Measurements from ENCODE around the gene INSC. TPM values are rescaled to one million over a fixed set of nuclear protein-coding genes. Genes with fewer than 3 reads are reported as not detected.
A peak's percentile ranks its signal among the peaks of the same experiment; 100 is the strongest.

INSC gene
- total and polyA plus RNA-seq, 2 donors, result 0.19 to 0.66 TPM

GRCh38 chr11:15141381-15141780 lies 26.7 kb downstream of the INSC start:
- no peaks in the 10 kb centered on the region for H3K36me3 ChIP-seq (ENCODE audit: control insufficient read depth in 2 of 2, insufficient read depth in 2 of 2, low read length in 1 of 2)
- H3K4me3 ChIP-seq (ENCODE audit: low read length in 2 of 2), result no peak overlapping the region
- DNase-seq (ENCODE audit: low read depth in 6 of 9, low spot score in 9 of 9), result no peak
- H3K27ac ChIP-seq (ENCODE audit: low read depth in 1 of 2, low read length in 1 of 2), result no peak overlapping the region
- 93% methylated on average over 3 of the region's 3 CpGs for WGBS
- no peaks in the 10 kb centered on the region for H3K9me3 ChIP-seq (ENCODE audit: control insufficient read depth in 2 of 2, insufficient read depth in 1 of 2, low read length in 1 of 2)
- no peaks in the 10 kb centered on the region for H3K27me3 ChIP-seq (ENCODE audit: control insufficient read depth in 2 of 2, insufficient read depth in 1 of 2, low read length in 1 of 2)
- H3K4me1 ChIP-seq (ENCODE audit: control insufficient read depth in 2 of 2, insufficient read depth in 2 of 2, low read length in 2 of 2), result no peaks in the 10 kb centered on the region

- no peak for DNase-seq (ENCODE audit: low read depth in 6 of 9, low spot score in 9 of 9)
- WGBS, result 87% methylated on average over 7 of the region's 7 CpGs
- H3K9me3 ChIP-seq (ENCODE audit: control insufficient read depth in 2 of 2, insufficient read depth in 1 of 2, low read length in 1 of 2), result no peaks in the 10 kb centered on the region
- no peaks in the 10 kb centered on the region for H3K36me3 ChIP-seq (ENCODE audit: control insufficient read depth in 2 of 2, insufficient read depth in 2 of 2, low read length in 1 of 2)
- no peak overlapping the region for H3K27ac ChIP-seq (ENCODE audit: low read depth in 1 of 2, low read length in 1 of 2)
- H3K4me1 ChIP-seq (ENCODE audit: control insufficient read depth in 2 of 2, insufficient read depth in 2 of 2, low read length in 2 of 2), result no peaks in the 10 kb centered on the region
- no peaks in the 10 kb centered on the region for H3K27me3 ChIP-seq (ENCODE audit: control insufficient read depth in 2 of 2, insufficient read depth in 1 of 2, low read length in 1 of 2)
- no peak overlapping the region for H3K4me3 ChIP-seq (ENCODE audit: low read length in 2 of 2)
These were observed 28.1 kb downstream of the INSC start for GRCh38 chr11:15142838-15143237.

DNA sequence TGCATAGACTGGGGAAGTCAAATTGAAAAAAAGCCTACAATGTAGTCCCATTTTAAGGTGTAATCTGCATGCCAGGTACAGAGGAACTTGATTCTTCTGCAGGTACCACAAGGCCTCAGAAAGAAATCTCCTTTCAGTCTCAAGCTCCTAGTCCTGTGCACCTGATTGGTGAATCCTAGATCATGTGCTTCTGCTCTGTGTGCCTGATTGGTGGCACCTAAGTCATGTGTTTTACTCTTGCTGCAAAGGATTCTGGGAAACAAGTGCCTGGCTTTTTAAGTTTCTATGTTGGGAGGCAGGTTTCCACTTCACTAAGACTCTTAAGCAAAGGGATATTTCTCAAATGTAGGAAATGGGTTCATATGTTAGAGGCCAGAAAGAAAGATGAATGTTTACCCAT lies 29.1 kb downstream of the INSC start:
- DNase-seq (ENCODE audit: low read depth in 6 of 9, low spot score in 9 of 9), result no peak
- Histone ChIP-seq H3K27me3 (ENCODE audit: control insufficient read depth in 2 of 2, insufficient read depth in 1 of 2, low read length in 1 of 2) (no peaks in the 10 kb centered on the region), H3K4me3 (ENCODE audit: low read length in 2 of 2) (no peak overlapping the region), H3K27ac (ENCODE audit: low read depth in 1 of 2, low read length in 1 of 2) (no peak overlapping the region), H3K9me3 (ENCODE audit: control insufficient read depth in 2 of 2, insufficient read depth in 1 of 2, low read length in 1 of 2) (no peaks in the 10 kb centered on the region), H3K4me1 (ENCODE audit: control insufficient read depth in 2 of 2, insufficient read depth in 2 of 2, low read length in 2 of 2) (no peaks in the 10 kb centered on the region), H3K36me3 (ENCODE audit: control insufficient read depth in 2 of 2, insufficient read depth in 2 of 2, low read length in 1 of 2) (no peaks in the 10 kb centered on the region)

DNA sequence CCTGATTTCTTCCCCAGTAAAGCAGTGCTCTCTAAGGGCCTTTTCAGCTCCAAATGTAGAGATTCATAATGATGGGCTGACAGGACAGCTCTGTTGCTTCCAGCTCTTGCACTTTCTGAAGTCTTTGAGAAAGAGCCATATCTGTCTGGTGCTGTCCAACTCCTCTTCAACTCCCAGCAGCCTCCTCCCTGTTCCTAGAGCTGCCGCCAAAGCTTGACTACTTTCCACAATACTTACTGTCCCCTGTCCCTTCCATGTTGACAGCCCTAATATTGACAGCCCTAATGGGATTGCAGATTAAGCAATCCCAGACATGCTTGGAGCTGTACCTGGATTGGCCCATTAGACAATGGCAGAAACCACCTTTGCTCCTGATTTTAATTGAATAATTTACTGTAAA lies 29.6 kb downstream of the INSC start:
- Histone ChIP-seq H3K9me3 (ENCODE audit: control insufficient read depth in 2 of 2, insufficient read depth in 1 of 2, low read length in 1 of 2) (no peaks in the 10 kb centered on the region), H3K4me3 (ENCODE audit: low read length in 2 of 2) (no peak overlapping the region), H3K36me3 (ENCODE audit: control insufficient read depth in 2 of 2, insufficient read depth in 2 of 2, low read length in 1 of 2) (no peaks in the 10 kb centered on the region), H3K4me1 (ENCODE audit: control insufficient read depth in 2 of 2, insufficient read depth in 2 of 2, low read length in 2 of 2) (no peaks in the 10 kb centered on the region), H3K27me3 (ENCODE audit: control insufficient read depth in 2 of 2, insufficient read depth in 1 of 2, low read length in 1 of 2) (no peaks in the 10 kb centered on the region), H3K27ac (ENCODE audit: low read depth in 1 of 2, low read length in 1 of 2) (no peak overlapping the region)
- 100% methylated on average over 1 of the region's 1 CpG for WGBS
- no peak for DNase-seq (ENCODE audit: low read depth in 6 of 9, low spot score in 9 of 9)

- DNase-seq (ENCODE audit: low read depth in 6 of 9, low spot score in 9 of 9), result no peak
- Histone ChIP-seq H3K4me3 (ENCODE audit: low read length in 2 of 2) (no peak overlapping the region), H3K27ac (ENCODE audit: low read depth in 1 of 2, low read length in 1 of 2) (no peak overlapping the region), H3K27me3 (ENCODE audit: control insufficient read depth in 2 of 2, insufficient read depth in 1 of 2, low read length in 1 of 2) (no peaks in the 10 kb centered on the region), H3K9me3 (ENCODE audit: control insufficient read depth in 2 of 2, insufficient read depth in 1 of 2, low read length in 1 of 2) (no peaks in the 10 kb centered on the region), H3K4me1 (ENCODE audit: control insufficient read depth in 2 of 2, insufficient read depth in 2 of 2, low read length in 2 of 2) (no peaks in the 10 kb centered on the region), H3K36me3 (ENCODE audit: control insufficient read depth in 2 of 2, insufficient read depth in 2 of 2, low read length in 1 of 2) (no peaks in the 10 kb centered on the region)
- WGBS, result 79% methylated on average over 2 of the region's 2 CpGs
These were observed 30.4 kb downstream of the INSC start for GRCh38 chr11:15145151-15145550.

GRCh38 chr11:15145615-15146014 lies 30.9 kb downstream of the INSC start:
- Histone ChIP-seq H3K9me3 (ENCODE audit: control insufficient read depth in 2 of 2, insufficient read depth in 1 of 2, low read length in 1 of 2) (no peaks in the 10 kb centered on the region), H3K27me3 (ENCODE audit: control insufficient read depth in 2 of 2, insufficient read depth in 1 of 2, low read length in 1 of 2) (no peaks in the 10 kb centered on the region), H3K27ac (ENCODE audit: low read depth in 1 of 2, low read length in 1 of 2) (no peak overlapping the region), H3K36me3 (ENCODE audit: control insufficient read depth in 2 of 2, insufficient read depth in 2 of 2, low read length in 1 of 2) (no peaks in the 10 kb centered on the region), H3K4me3 (ENCODE audit: low read length in 2 of 2) (no peak overlapping the region), H3K4me1 (ENCODE audit: control insufficient read depth in 2 of 2, insufficient read depth in 2 of 2, low read length in 2 of 2) (no peaks in the 10 kb centered on the region)
- 64% methylated on average over 1 of the region's 1 CpG for WGBS
- peak in 1 of 9 donors; percentile 6 for DNase-seq (ENCODE audit: low read depth in 6 of 9, low spot score in 9 of 9)

DNA sequence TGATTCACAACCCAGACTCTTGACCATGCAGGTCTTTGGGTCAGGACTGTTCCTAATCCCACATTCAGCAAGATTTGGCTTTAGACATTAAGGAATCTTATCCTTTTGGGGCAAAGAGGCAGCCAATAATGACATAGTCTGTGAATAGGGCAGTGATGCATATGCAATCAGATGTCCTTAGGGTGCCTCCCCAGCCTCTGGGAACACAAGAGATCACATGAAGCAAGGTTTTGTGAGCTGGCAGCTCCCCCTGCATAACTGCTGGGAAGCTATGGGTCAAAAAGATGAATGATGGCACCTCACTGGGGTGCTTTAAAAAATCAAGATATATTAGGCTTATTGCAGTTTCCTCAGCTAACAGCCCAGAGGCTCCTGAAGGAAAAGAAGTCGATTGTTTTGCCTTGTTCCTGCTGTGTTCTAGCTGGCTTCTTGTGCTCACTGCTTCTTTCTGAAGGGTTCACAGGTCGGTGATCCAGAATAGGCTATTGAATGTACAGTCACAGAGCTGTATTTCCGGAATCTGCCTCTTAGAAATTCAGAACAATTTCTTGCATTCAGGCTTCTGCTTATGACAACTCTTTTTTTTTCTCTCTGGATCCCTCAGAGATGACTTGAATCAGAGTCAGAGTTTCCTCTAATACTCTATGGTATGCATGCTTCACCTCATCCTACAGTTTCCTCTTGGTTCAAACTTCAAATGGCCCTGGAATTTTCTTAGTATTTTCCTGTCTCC lies 31.7 kb downstream of the INSC start:
- Histone ChIP-seq H3K9me3 (ENCODE audit: control insufficient read depth in 2 of 2, insufficient read depth in 1 of 2, low read length in 1 of 2) (no peaks in the 10 kb centered on the region), H3K4me3 (ENCODE audit: low read length in 2 of 2) (no peak overlapping the region), H3K36me3 (ENCODE audit: control insufficient read depth in 2 of 2, insufficient read depth in 2 of 2, low read length in 1 of 2) (no peaks in the 10 kb centered on the region), H3K27me3 (ENCODE audit: control insufficient read depth in 2 of 2, insufficient read depth in 1 of 2, low read length in 1 of 2) (no peaks in the 10 kb centered on the region), H3K4me1 (ENCODE audit: control insufficient read depth in 2 of 2, insufficient read depth in 2 of 2, low read length in 2 of 2) (peaks cover 0 to 4% of the 10 kb centered on the region in 2 donors), H3K27ac (ENCODE audit: low read depth in 1 of 2, low read length in 1 of 2) (no peak overlapping the region)
- 83% methylated on average over 3 of the region's 3 CpGs for WGBS
- DNase-seq (ENCODE audit: low read depth in 6 of 9, low spot score in 9 of 9), result no peak

DNA sequence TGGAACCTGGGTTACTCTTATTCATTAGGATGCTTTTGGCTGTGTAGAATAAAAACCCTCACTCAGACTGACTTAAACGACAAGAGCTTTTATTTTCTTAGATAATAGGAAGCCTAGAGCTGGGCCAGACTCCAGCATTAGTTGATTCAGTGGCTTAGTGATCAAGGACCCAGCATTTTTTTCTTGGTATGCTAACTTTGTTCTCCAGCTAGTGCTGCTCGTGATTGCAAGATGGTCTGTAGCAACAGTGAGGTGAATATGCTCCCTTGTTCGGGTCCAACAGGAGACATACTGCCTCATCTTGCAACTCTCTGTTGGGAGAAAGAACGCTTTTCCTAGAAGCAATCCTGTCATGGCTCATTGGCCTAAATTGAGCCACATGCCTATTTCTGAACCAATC lies 33.4 kb downstream of the INSC start:
- Histone ChIP-seq H3K27ac (ENCODE audit: low read depth in 1 of 2, low read length in 1 of 2) (no peak overlapping the region), H3K4me1 (ENCODE audit: control insufficient read depth in 2 of 2, insufficient read depth in 2 of 2, low read length in 2 of 2) (peaks cover 0 to 4% of the 10 kb centered on the region in 2 donors), H3K27me3 (ENCODE audit: control insufficient read depth in 2 of 2, insufficient read depth in 1 of 2, low read length in 1 of 2) (no peaks in the 10 kb centered on the region), H3K36me3 (ENCODE audit: control insufficient read depth in 2 of 2, insufficient read depth in 2 of 2, low read length in 1 of 2) (no peaks in the 10 kb centered on the region), H3K4me3 (ENCODE audit: low read length in 2 of 2) (no peak overlapping the region), H3K9me3 (ENCODE audit: control insufficient read depth in 2 of 2, insufficient read depth in 1 of 2, low read length in 1 of 2) (no peaks in the 10 kb centered on the region)
- WGBS, result 94% methylated on average over 4 of the region's 4 CpGs
- no peak for DNase-seq (ENCODE audit: low read depth in 6 of 9, low spot score in 9 of 9)

DNA sequence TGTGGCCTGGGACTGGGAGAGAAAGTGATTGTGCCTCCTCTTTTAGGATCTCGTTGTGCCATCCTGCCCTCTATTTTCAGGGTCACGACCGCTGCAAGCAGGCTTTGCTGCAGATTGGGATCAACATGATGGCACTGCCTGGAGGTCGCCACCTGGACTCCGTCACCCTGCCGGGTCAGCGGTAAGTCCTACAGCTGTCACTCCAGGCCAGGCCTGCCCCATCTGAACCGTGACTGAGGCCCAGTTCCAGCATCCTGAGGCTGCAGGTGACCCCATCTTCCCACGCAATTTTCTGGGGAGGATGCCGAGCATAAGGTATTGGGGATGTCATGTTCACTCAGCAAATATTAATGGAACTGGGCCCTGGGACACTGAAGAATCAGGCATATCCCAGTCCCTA lies 34.3 kb downstream of the INSC start:
- peaks cover 0 to 4% of the 10 kb centered on the region in 2 donors for H3K4me1 ChIP-seq (ENCODE audit: control insufficient read depth in 2 of 2, insufficient read depth in 2 of 2, low read length in 2 of 2)
- H3K27me3 ChIP-seq (ENCODE audit: control insufficient read depth in 2 of 2, insufficient read depth in 1 of 2, low read length in 1 of 2), result no peaks in the 10 kb centered on the region
- no peak for DNase-seq (ENCODE audit: low read depth in 6 of 9, low spot score in 9 of 9)
- H3K36me3 ChIP-seq (ENCODE audit: control insufficient read depth in 2 of 2, insufficient read depth in 2 of 2, low read length in 1 of 2), result no peaks in the 10 kb centered on the region
- no peaks in the 10 kb centered on the region for H3K9me3 ChIP-seq (ENCODE audit: control insufficient read depth in 2 of 2, insufficient read depth in 1 of 2, low read length in 1 of 2)
- no peak overlapping the region for H3K4me3 ChIP-seq (ENCODE audit: low read length in 2 of 2)
- WGBS, result 94% methylated on average over 10 of the region's 10 CpGs
- H3K27ac ChIP-seq (ENCODE audit: low read depth in 1 of 2, low read length in 1 of 2), result no peak overlapping the region
